Measurements from ENCODE around the gene FASTKD3.

DNA sequence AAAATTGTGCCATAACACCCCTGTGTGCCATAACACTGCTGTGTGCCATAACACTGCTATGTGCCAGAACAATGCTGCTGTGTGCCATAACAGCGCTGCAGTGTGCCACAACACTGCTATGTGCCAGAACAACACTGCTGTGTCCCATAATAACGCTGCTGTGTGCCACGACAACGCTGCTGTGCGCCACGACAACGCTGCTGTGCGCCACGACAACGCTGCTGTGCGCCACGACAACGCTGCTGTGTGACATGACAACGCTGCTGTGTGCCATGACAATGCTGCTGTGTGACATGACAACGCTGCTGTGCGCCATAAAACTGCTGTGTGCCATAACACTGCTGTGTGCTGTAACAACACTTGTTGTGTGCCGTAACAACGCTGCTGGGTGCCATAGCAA lies 43.8 kb downstream of the FASTKD3 start:
- no peak for TF ChIP-seq POLR2A (IDR thresholded peaks at IDR 0.05)
- TF ChIP-seq EP300 (IDR thresholded peaks at IDR 0.05): no peak
- TF ChIP-seq, protein P1, sequence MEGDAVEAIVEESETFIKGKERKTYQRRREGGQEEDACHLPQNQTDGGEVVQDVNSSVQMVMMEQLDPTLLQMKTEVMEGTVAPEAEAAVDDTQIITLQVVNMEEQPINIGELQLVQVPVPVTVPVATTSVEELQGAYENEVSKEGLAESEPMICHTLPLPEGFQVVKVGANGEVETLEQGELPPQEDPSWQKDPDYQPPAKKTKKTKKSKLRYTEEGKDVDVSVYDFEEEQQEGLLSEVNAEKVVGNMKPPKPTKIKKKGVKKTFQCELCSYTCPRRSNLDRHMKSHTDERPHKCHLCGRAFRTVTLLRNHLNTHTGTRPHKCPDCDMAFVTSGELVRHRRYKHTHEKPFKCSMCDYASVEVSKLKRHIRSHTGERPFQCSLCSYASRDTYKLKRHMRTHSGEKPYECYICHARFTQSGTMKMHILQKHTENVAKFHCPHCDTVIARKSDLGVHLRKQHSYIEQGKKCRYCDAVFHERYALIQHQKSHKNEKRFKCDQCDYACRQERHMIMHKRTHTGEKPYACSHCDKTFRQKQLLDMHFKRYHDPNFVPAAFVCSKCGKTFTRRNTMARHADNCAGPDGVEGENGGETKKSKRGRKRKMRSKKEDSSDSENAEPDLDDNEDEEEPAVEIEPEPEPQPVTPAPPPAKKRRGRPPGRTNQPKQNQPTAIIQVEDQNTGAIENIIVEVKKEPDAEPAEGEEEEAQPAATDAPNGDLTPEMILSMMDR (IDR thresholded peaks at IDR 0.05): no peak
